Mesothelial cell of epicardium (in vitro differentiated cells): ENCODE results near the gene CST3. TPM values are rescaled to one million over a fixed set of nuclear protein-coding genes. Genes with fewer than 3 reads are reported as not detected.

ENCODE experiments used
- DNase-seq, 2 experiments: peaks; one replicate each; pipeline ENCODE4 v3.0.0; 2021; ENCODE audit warnings: low spot score in 2 of 2; ENCODE audit not compliant: unreplicated experiment in 2 of 2
- H3K27ac Mint-ChIP-seq: 2 replicates; pipeline ENCODE4 v1.8.0; 2021; ENCODE audit warnings: mixed read lengths
- H3K27me3 Mint-ChIP-seq: 2 replicates; pipeline ENCODE4 v1.8.0; 2021; ENCODE audit warnings: low read depth, mixed read lengths
- H3K36me3 Mint-ChIP-seq: 2 replicates; pipeline ENCODE4 v1.8.0; 2021; ENCODE audit warnings: mixed read lengths
- H3K4me1 Mint-ChIP-seq: 2 replicates; pipeline ENCODE4 v1.8.0; 2021; ENCODE audit warnings: mixed read lengths
- H3K4me3 Mint-ChIP-seq: 2 replicates; pipeline ENCODE4 v1.8.0; 2021; ENCODE audit warnings: mild to moderate bottlenecking, moderate library complexity, mixed read lengths
- H3K9me3 Mint-ChIP-seq: 2 replicates; pipeline ENCODE4 v1.8.0; 2021; ENCODE audit warnings: mixed read lengths
- CTCF ChIP-seq: fragments of 200-600 bp; sonication (generic); IDR thresholded peaks from one replicate; pipeline ENCODE4 v1.5.0; 2021; ENCODE audit warnings: antibody characterized with exemption; ENCODE audit not compliant: unreplicated experiment
- total RNA-seq: library from RNA; stranded (reverse); gene quantifications from 3 replicates; pipeline ENCODE4 v1.2.1, GENCODE V29; 2021

CST3 gene
- total RNA-seq, 1 donor from 2014 or later: 138 TPM

- no peaks in the 10 kb centered on the region for H3K36me3 Mint-ChIP-seq
- H3K27me3 Mint-ChIP-seq: peaks cover 28% of the 10 kb centered on the region
- no peaks in the 10 kb centered on the region for H3K4me1 Mint-ChIP-seq
- H3K9me3 Mint-ChIP-seq: no peaks in the 10 kb centered on the region
- DNase-seq: no peak
- no peak overlapping the region for H3K4me3 Mint-ChIP-seq
- no peak overlapping the region for H3K27ac Mint-ChIP-seq
- TF ChIP-seq CTCF: no peak
These were observed 42.4 kb upstream of the CST3 start for GRCh38 chr20:23680146-23680545.

- H3K36me3 Mint-ChIP-seq: no peaks in the 10 kb centered on the region
- no peak for TF ChIP-seq CTCF
- H3K9me3 Mint-ChIP-seq: no peaks in the 10 kb centered on the region
- no peaks in the 10 kb centered on the region for H3K4me1 Mint-ChIP-seq
- H3K27ac Mint-ChIP-seq: no peak overlapping the region
- no peak for DNase-seq
- peaks cover 28% of the 10 kb centered on the region for H3K27me3 Mint-ChIP-seq
- no peak overlapping the region for H3K4me3 Mint-ChIP-seq
These were observed 41.7 kb upstream of the CST3 start for GRCh38 chr20:23679133-23680092.

- H3K9me3 Mint-ChIP-seq: no peaks in the 10 kb centered on the region
- DNase-seq: no peak
- no peaks in the 10 kb centered on the region for H3K4me1 Mint-ChIP-seq
- peaks cover 21% of the 10 kb centered on the region for H3K27me3 Mint-ChIP-seq
- no peak overlapping the region for H3K27ac Mint-ChIP-seq
- no peaks in the 10 kb centered on the region for H3K36me3 Mint-ChIP-seq
- TF ChIP-seq CTCF: no peak
- no peak overlapping the region for H3K4me3 Mint-ChIP-seq
These were observed 35.5 kb upstream of the CST3 start for GRCh38 chr20:23673209-23673608.

- Mint-ChIP-seq H3K27ac (no peak overlapping the region), H3K4me1 (no peaks in the 10 kb centered on the region), H3K36me3 (no peaks in the 10 kb centered on the region), H3K27me3 (peaks cover 15% of the 10 kb centered on the region), H3K9me3 (no peaks in the 10 kb centered on the region), H3K4me3 (no peak overlapping the region)
- no peak for TF ChIP-seq CTCF
- no peak for DNase-seq
These were observed 34.4 kb upstream of the CST3 start for GRCh38 chr20:23672158-23672557.

- DNase-seq: no peak
These were observed 33.7 kb upstream of the CST3 start for GRCh38 chr20:23671479-23671878.

More at GRCh38 chr20:23671479-23671878, 33.7 kb upstream of the CST3 start:
- Mint-ChIP-seq H3K4me1 (no peaks in the 10 kb centered on the region), H3K27me3 (peaks cover 8% of the 10 kb centered on the region), H3K9me3 (no peaks in the 10 kb centered on the region), H3K36me3 (no peaks in the 10 kb centered on the region), H3K4me3 (no peak overlapping the region), H3K27ac (no peak overlapping the region)
- TF ChIP-seq CTCF: no peak
